IMR-90 (cell line): Measurements from ENCODE around the gene IFNL1. TPM values are rescaled to one million over a fixed set of nuclear protein-coding genes. Genes with fewer than 3 reads are reported as not detected.
A peak's percentile ranks its signal among the peaks of the same experiment; 100 is the strongest.

Experiments
- ATAC-seq: fragments of 200-7000 bp; cut with Tn5 transposase; 2 replicates; pipeline ENCODE4 v1.9.1; 2020; ENCODE audit warnings: low read depth, mild to moderate bottlenecking, moderate library complexity
- BruUV-seq: library from RNA; stranded (reverse); fragments of 400-500 nt; replicated peaks from 2 replicates; lab custom pipeline; 2021; lab: Mats Ljungman, UMichigan
- CTCF ChIA-PET: fragments of 300-600 bp; formaldehyde crosslinking; extraction: SDS; loops from one replicate; lab custom pipeline; 2021; ENCODE audit warnings: antibody characterized with exemption; lab: Yijun Ruan, JAX
- POLR2A ChIA-PET: fragments of 300-600 bp; sonication (Branson Sonifier 250); formaldehyde crosslinking; loops from one replicate; lab custom pipeline; 2022; ENCODE audit warnings: antibody characterized with exemption; ENCODE audit not compliant: unreplicated experiment; lab: Charles Lee
- DNase-seq: peaks from one replicate; pipeline ENCODE4 v3.0.0; 2013
- H2AFZ ChIP-seq: replicated peaks from 2 replicates; pipeline ENCODE3; 2013; ENCODE audit warnings: low read length, mild to moderate bottlenecking; ENCODE audit not compliant: poor library complexity
- H2AK5ac ChIP-seq: 2 replicates; pipeline ENCODE4 v1.6.1; 2013; ENCODE audit warnings: low read depth, low read length, inconsistent platforms
- H2AK9ac ChIP-seq: replicated peaks from 2 replicates; pipeline ENCODE3; 2013; ENCODE audit warnings: mild to moderate bottlenecking, low read depth, low read length, moderate library complexity; ENCODE audit not compliant: poor library complexity
- H2BK120ac ChIP-seq: 2 replicates; pipeline ENCODE4 v1.6.1; 2013; ENCODE audit warnings: low read depth, low read length, inconsistent platforms
- H2BK15ac ChIP-seq: 3 replicates; pipeline ENCODE4 v1.6.1; 2013; ENCODE audit warnings: low read depth, low read length, inconsistent platforms
- H2BK20ac ChIP-seq: 2 replicates; pipeline ENCODE4 v1.6.1; 2013; ENCODE audit warnings: low read depth, mild to moderate bottlenecking, inconsistent platforms, low read length, moderate library complexity
- H2BK5ac ChIP-seq: 2 replicates; pipeline ENCODE4 v1.6.1; 2013; ENCODE audit warnings: mild to moderate bottlenecking, low read depth, low read length, inconsistent platforms; ENCODE audit not compliant: poor library complexity, severe bottlenecking
- H3K14ac ChIP-seq: replicated peaks from 2 replicates; pipeline ENCODE4 v1.6.1; 2013; ENCODE audit warnings: low read depth, low read length, inconsistent platforms
- H3K18ac ChIP-seq: 2 replicates; pipeline ENCODE4 v1.6.1; 2013; ENCODE audit warnings: low read depth, low read length, control low read depth
- H3K23ac ChIP-seq: 2 replicates; pipeline ENCODE4 v1.6.1; 2013; ENCODE audit warnings: low read depth, low read length, inconsistent platforms
- H3K27ac ChIP-seq: 2 replicates; pipeline ENCODE4 v1.5.1; 2013; ENCODE audit warnings: mild to moderate bottlenecking, control low read depth, low read length; ENCODE audit not compliant: insufficient read depth
- H3K27me3 ChIP-seq: 2 replicates; pipeline ENCODE4 v1.6.1; 2013; ENCODE audit warnings: low read length; ENCODE audit not compliant: control insufficient read depth, insufficient read depth
- H3K36me3 ChIP-seq: 2 replicates; pipeline ENCODE4 v1.6.1; 2013; ENCODE audit warnings: low read length, mixed read lengths; ENCODE audit not compliant: control insufficient read depth, insufficient read depth
- H3K4ac ChIP-seq: 2 replicates; pipeline ENCODE4 v1.6.1; 2013; ENCODE audit warnings: low read depth, low read length, inconsistent platforms
- H3K4me1 ChIP-seq: 2 replicates; pipeline ENCODE4 v1.6.1; 2013; ENCODE audit warnings: low read length, mixed read lengths; ENCODE audit not compliant: control insufficient read depth, insufficient read depth
- H3K4me2 ChIP-seq: 2 replicates; pipeline ENCODE4 v1.6.1; 2013; ENCODE audit warnings: low read depth, mild to moderate bottlenecking, control low read depth, low read length, moderate library complexity
- H3K4me3 ChIP-seq: 2 replicates; pipeline ENCODE4 v1.5.1; 2013; ENCODE audit warnings: low read depth, mild to moderate bottlenecking, control low read depth, low read length, moderate library complexity; ENCODE audit not compliant: insufficient read depth
- H3K56ac ChIP-seq: 2 replicates; pipeline ENCODE4 v1.6.1; 2013; ENCODE audit warnings: low read length, inconsistent platforms; ENCODE audit not compliant: insufficient read depth; ENCODE audit errors: extremely low read depth
- H3K79me1 ChIP-seq, 2 experiments: 2 replicates each; pipeline ENCODE4 v1.6.1; 2013; ENCODE audit warnings: low read length in 2 of 2, inconsistent platforms in 1 of 2, low read depth in 1 of 2
- H3K9ac ChIP-seq: 2 replicates; pipeline ENCODE4 v1.6.1; 2013; ENCODE audit warnings: low read depth, low read length, control low read depth
- H3K9me1 ChIP-seq: 2 replicates; pipeline ENCODE4 v1.6.1; 2013; ENCODE audit warnings: low read length, inconsistent platforms; ENCODE audit not compliant: insufficient read depth
- H3K9me3 ChIP-seq: 2 replicates; pipeline ENCODE4 v1.6.1; 2013; ENCODE audit warnings: low read length; ENCODE audit not compliant: control insufficient read depth, insufficient read depth
- H4K20me1 ChIP-seq: 2 replicates; pipeline ENCODE4 v1.6.1; 2013; ENCODE audit warnings: low read length, inconsistent platforms; ENCODE audit not compliant: insufficient read depth
- H4K5ac ChIP-seq: 2 replicates; pipeline ENCODE4 v1.6.1; 2013; ENCODE audit warnings: mild to moderate bottlenecking, low read depth, low read length, control low read depth
- H4K8ac ChIP-seq, 2 experiments: 2 replicates each; pipeline ENCODE4 v1.6.1; 2013; ENCODE audit warnings: low read depth in 2 of 2, low read length in 2 of 2, control low read depth in 1 of 2, inconsistent platforms in 1 of 2
- H4K91ac ChIP-seq: 2 replicates; pipeline ENCODE4 v1.6.1; 2013; ENCODE audit warnings: low read depth, low read length, inconsistent platforms; ENCODE audit not compliant: insufficient read depth
- BHLHE40 ChIP-seq: fragments of 150-350 bp; IDR thresholded peaks from 2 replicates; pipeline ENCODE4 v1.6.1; 2016; ENCODE audit warnings: mild to moderate bottlenecking, low read depth, low read length
- CEBPB ChIP-seq: IDR thresholded peaks from 2 replicates; pipeline ENCODE4 v1.6.1; 2012; ENCODE audit warnings: low read depth, low read length, improper control_type of control experiment
- CHD1 ChIP-seq: IDR thresholded peaks from 2 replicates; pipeline ENCODE4 v1.6.1; 2012; ENCODE audit warnings: low read depth, low read length, improper control_type of control experiment
- FOS ChIP-seq: fragments of 150-350 bp; IDR thresholded peaks from 2 replicates; pipeline ENCODE4 v1.6.1; 2016; ENCODE audit warnings: low read depth, low read length
- MAFK ChIP-seq: IDR thresholded peaks from 2 replicates; pipeline ENCODE4 v1.6.1; 2012; ENCODE audit warnings: low read depth, low read length, improper control_type of control experiment
- MAZ ChIP-seq: IDR thresholded peaks from 2 replicates; pipeline ENCODE4 v1.6.1; 2012; ENCODE audit warnings: low read depth, mild to moderate bottlenecking, low read length, improper control_type of control experiment, moderate library complexity, borderline replicate concordance
- MXI1 ChIP-seq: IDR thresholded peaks from 2 replicates; pipeline ENCODE4 v1.6.1; 2012; ENCODE audit warnings: low read depth, mild to moderate bottlenecking, low read length, moderate library complexity, borderline replicate concordance
- NFE2L2 ChIP-seq: fragments of 150-350 bp; IDR thresholded peaks from 2 replicates; pipeline ENCODE4 v1.6.1; 2016; ENCODE audit warnings: low read depth, mild to moderate bottlenecking, low read length
- POLR2A ChIP-seq: IDR thresholded peaks from 2 replicates; pipeline ENCODE4 v1.6.1; 2012; ENCODE audit warnings: mild to moderate bottlenecking, low read depth, low read length
- RAD21 ChIP-seq: IDR thresholded peaks from 2 replicates; pipeline ENCODE4 v1.6.1; 2012; ENCODE audit warnings: low read length, improper control_type of control experiment
- RFX5 ChIP-seq: IDR thresholded peaks from 2 replicates; pipeline ENCODE4 v1.8.0; 2012; ENCODE audit warnings: low read depth, mild to moderate bottlenecking, low read length, moderate library complexity
- SMC3 ChIP-seq: fragments of 150-350 bp; IDR thresholded peaks from 2 replicates; pipeline ENCODE4 v1.6.1; 2016; ENCODE audit warnings: low read depth, mild to moderate bottlenecking, antibody characterized with exemption, low read length, moderate library complexity
- WGBS, 2 experiments: methylation state at CpG; one replicate each; pipeline versions ENCODE4 v1.1.5 to v1.1.7; 2013; ENCODE audit warnings: missing lambda C conversion rate in 2 of 2; ENCODE audit not compliant: insufficient read length in 1 of 2; ENCODE audit errors: extremely low coverage in 2 of 2; 5-methylcytosine and 5-hydroxymethylcytosine counted together
- dilution Hi-C: fragments of 300-500 bp; cut with HindIII; formaldehyde crosslinking; loops from one replicate; pipeline ENCODE4 v1.14.3; 2018; ENCODE audit warnings: low sequenced_read_pairs; ENCODE audit not compliant: unreplicated experiment
- in situ Hi-C: fragments of 300-500 bp; cut with MboI; formaldehyde crosslinking; loops from 3 replicates; pipeline ENCODE4 v1.14.3; 2019; ENCODE audit warnings: low sequenced_read_pairs, inconsistent platforms, mixed read lengths
- intact Hi-C: fragments of 100-400 bp; cut with micrococcal nuclease; formaldehyde crosslinking; loops from 2 replicates; pipeline ENCODE4 v1.10.0; 2022
- polyA plus RNA-seq, 3 experiments: library from polyadenylated mRNA; depleted of rRNA; stranded (reverse); fragments of >200 nt; gene quantifications; 2 replicates each; pipeline ENCODE4 v1.2.3, GENCODE V29; 2012; ENCODE audit warnings: low replicate concordance in 1 of 3
- total RNA-seq: library from RNA; depleted of rRNA; stranded (reverse); fragments of >200 nt; gene quantifications from 2 replicates; pipeline ENCODE4 v1.2.3, GENCODE V29; 2012
- TF ChIP-seq, protein P1 (sequence below): fragments of 150-350 bp; IDR thresholded peaks from 2 replicates; pipeline ENCODE4 v1.6.1; 2017; ENCODE audit warnings: mild to moderate bottlenecking, antibody characterized with exemption, low read length, low read depth
- TF ChIP-seq, protein P2 (sequence below): conservative IDR thresholded peaks from 2 replicates; pipeline ENCODE4 v1.5.1; 2012; ENCODE audit warnings: mild to moderate bottlenecking, low read depth, low read length, improper control_type of control experiment
- TF ChIP-seq, protein P3 (sequence below): fragments of 150-350 bp; IDR thresholded peaks from 2 replicates; pipeline ENCODE4 v1.6.1; 2016; ENCODE audit warnings: low read depth, mild to moderate bottlenecking, low read length, moderate library complexity, borderline replicate concordance

The IFNL1 gene
- total and polyA plus RNA-seq, 2 of the 4 experiments (the other 2 are of a cell fraction): not detected

DNA sequence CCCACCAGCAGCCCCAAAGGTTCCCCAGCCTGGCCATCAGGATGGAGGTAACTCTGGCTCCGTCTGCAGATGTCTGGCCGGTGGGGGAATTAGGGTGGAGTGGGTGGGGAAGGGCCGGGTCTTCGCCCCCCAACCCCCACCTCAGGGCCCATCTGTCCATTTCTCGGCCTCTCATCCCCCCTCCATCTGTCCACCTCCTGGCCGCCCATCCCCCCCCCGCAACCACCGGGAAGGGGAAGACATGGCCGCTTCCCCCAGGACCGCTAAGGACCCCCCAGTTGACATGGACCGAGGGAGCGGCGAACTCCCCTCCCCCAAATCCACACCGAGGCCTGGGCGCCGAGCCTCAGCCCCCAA, 23.7 kb downstream of the IFNL1 start:
- Histone ChIP-seq H2BK20ac (no peak overlapping the region), H3K23ac (no peak overlapping the region), H3K9me1 (no peaks in the 10 kb centered on the region), H3K14ac (no peak overlapping the region), H3K4me3 (peak overlapping the region; percentile 69), H3K18ac (no peak overlapping the region), H4K5ac (no peak overlapping the region), H3K4ac (no peak overlapping the region), H3K27ac (no peak overlapping the region), H2AK9ac (peak overlapping the region; percentile 93), H3K4me1 (peaks cover 2% of the 10 kb centered on the region; the same call in 1 of the 2 replicates), H3K9me3 (no peaks in the 10 kb centered on the region), H2AK5ac (no peak overlapping the region), H2BK5ac (no peak overlapping the region), H3K36me3 (no peaks in the 10 kb centered on the region), H3K9ac (no peak overlapping the region), H2AFZ (peak overlapping the region; percentile 89), H3K27me3 (peaks cover 30% of the 10 kb centered on the region), H3K79me1 (no peaks in the 10 kb centered on the region), H3K4me2 (peak overlapping the region; percentile 60), H4K8ac (no peak overlapping the region), H4K91ac (no peak overlapping the region), H4K20me1 (no peaks in the 10 kb centered on the region; the same call in 1 of the 2 replicates), H2BK15ac (no peak overlapping the region), H3K56ac (no peak overlapping the region), H2BK120ac (no peak overlapping the region)
- intact Hi-C loops (no loop called here), dilution Hi-C loops (no loop called here), in situ Hi-C loops (loop anchor here (10.0 kb wide), 1 partner anchor 365 kb away; no protein-coding TSS in a partner anchor)
- CTCF ChIA-PET: no interaction called here
- no peak for DNase-seq
- no TSS peak for BruUV-seq
- POLR2A ChIA-PET: no interaction called here
- TF ChIP-seq CHD1 (no peak), MXI1 (no peak), RFX5 (no peak), NFE2L2 (no peak), FOS (no peak), RAD21 (no peak), POLR2A (no peak), MAZ (no peak), BHLHE40 (no peak), CEBPB (no peak), MAFK (no peak), SMC3 (no peak)
- TF ChIP-seq, protein P1, sequence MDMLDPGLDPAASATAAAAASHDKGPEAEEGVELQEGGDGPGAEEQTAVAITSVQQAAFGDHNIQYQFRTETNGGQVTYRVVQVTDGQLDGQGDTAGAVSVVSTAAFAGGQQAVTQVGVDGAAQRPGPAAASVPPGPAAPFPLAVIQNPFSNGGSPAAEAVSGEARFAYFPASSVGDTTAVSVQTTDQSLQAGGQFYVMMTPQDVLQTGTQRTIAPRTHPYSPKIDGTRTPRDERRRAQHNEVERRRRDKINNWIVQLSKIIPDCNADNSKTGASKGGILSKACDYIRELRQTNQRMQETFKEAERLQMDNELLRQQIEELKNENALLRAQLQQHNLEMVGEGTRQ: no peak
- TF ChIP-seq, protein P2, sequence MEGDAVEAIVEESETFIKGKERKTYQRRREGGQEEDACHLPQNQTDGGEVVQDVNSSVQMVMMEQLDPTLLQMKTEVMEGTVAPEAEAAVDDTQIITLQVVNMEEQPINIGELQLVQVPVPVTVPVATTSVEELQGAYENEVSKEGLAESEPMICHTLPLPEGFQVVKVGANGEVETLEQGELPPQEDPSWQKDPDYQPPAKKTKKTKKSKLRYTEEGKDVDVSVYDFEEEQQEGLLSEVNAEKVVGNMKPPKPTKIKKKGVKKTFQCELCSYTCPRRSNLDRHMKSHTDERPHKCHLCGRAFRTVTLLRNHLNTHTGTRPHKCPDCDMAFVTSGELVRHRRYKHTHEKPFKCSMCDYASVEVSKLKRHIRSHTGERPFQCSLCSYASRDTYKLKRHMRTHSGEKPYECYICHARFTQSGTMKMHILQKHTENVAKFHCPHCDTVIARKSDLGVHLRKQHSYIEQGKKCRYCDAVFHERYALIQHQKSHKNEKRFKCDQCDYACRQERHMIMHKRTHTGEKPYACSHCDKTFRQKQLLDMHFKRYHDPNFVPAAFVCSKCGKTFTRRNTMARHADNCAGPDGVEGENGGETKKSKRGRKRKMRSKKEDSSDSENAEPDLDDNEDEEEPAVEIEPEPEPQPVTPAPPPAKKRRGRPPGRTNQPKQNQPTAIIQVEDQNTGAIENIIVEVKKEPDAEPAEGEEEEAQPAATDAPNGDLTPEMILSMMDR: no peak
- TF ChIP-seq, protein P3, sequence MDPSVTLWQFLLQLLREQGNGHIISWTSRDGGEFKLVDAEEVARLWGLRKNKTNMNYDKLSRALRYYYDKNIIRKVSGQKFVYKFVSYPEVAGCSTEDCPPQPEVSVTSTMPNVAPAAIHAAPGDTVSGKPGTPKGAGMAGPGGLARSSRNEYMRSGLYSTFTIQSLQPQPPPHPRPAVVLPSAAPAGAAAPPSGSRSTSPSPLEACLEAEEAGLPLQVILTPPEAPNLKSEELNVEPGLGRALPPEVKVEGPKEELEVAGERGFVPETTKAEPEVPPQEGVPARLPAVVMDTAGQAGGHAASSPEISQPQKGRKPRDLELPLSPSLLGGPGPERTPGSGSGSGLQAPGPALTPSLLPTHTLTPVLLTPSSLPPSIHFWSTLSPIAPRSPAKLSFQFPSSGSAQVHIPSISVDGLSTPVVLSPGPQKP: no peak
- no peak for ATAC-seq
- no CpG with 5 or more reads among the region's 16 CpGs for WGBS, 2 experiments
